ENCODE data around the gene CSTA.

CSTA gene

DNA sequence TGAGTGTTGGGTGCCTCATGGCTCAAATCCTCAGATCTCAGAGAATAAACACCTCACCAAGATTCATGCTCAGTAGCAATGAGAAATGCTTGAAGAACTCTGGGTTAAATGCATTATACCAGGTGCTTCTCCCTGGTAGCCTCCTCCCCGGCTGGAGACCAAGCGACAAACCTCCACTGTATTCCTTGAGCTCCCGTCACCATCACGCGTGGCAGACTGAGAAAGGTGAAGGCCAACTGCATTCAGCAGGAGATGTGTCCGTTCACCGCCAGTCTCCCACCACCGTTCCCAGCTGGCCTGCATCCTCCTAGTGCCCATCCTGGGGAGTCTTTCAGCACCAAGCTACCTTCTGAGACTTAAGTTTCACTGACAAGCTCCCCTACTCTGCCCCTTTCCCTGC lies 7.5 kb downstream of the CSTA start:
- in situ Hi-C loops (cut with MboI; ENCODE audit: low sequenced_read_pairs, unreplicated experiment) = no loop called here
- TF ChIP-seq, protein P1, sequence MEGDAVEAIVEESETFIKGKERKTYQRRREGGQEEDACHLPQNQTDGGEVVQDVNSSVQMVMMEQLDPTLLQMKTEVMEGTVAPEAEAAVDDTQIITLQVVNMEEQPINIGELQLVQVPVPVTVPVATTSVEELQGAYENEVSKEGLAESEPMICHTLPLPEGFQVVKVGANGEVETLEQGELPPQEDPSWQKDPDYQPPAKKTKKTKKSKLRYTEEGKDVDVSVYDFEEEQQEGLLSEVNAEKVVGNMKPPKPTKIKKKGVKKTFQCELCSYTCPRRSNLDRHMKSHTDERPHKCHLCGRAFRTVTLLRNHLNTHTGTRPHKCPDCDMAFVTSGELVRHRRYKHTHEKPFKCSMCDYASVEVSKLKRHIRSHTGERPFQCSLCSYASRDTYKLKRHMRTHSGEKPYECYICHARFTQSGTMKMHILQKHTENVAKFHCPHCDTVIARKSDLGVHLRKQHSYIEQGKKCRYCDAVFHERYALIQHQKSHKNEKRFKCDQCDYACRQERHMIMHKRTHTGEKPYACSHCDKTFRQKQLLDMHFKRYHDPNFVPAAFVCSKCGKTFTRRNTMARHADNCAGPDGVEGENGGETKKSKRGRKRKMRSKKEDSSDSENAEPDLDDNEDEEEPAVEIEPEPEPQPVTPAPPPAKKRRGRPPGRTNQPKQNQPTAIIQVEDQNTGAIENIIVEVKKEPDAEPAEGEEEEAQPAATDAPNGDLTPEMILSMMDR (IDR thresholded peaks at IDR 0.05; ENCODE audit: borderline replicate concordance, control extremely low read depth, extremely low read depth, insufficient read depth, missing control alignments) = no peak
- no peak for DNase-seq (ENCODE audit: low spot score)

- no peak for DNase-seq (ENCODE audit: low spot score)
- TF ChIP-seq, protein P1 (IDR thresholded peaks at IDR 0.05; ENCODE audit: borderline replicate concordance, control extremely low read depth, extremely low read depth, insufficient read depth, missing control alignments) = no peak
- in situ Hi-C loops (cut with MboI; ENCODE audit: low sequenced_read_pairs, unreplicated experiment) = no loop called here
Measured at GRCh38 chr3:122342803-122343202, 17.8 kb downstream of the CSTA start.

- DNase-seq (ENCODE audit: low spot score) = no peak
Measured at GRCh38 chr3:122343654-122344053, 18.6 kb downstream of the CSTA start.

GRCh38 chr3:122349171-122349570 lies 24.1 kb downstream of the CSTA start:
- DNase-seq (ENCODE audit: low spot score) = no peak
- in situ Hi-C loops (cut with MboI; ENCODE audit: low sequenced_read_pairs, unreplicated experiment) = no loop called here
- TF ChIP-seq, protein P1 (IDR thresholded peaks at IDR 0.05; ENCODE audit: borderline replicate concordance, control extremely low read depth, extremely low read depth, insufficient read depth, missing control alignments) = no peak

More at GRCh38 chr3:122343654-122344053, 18.6 kb downstream of the CSTA start:
- in situ Hi-C loops (cut with MboI; ENCODE audit: low sequenced_read_pairs, unreplicated experiment) = no loop called here
- TF ChIP-seq, protein P1 (IDR thresholded peaks at IDR 0.05; ENCODE audit: borderline replicate concordance, control extremely low read depth, extremely low read depth, insufficient read depth, missing control alignments) = no peak

GRCh38 chr3:122350814-122351418 lies 25.9 kb downstream of the CSTA start:
- DNase-seq (ENCODE audit: low spot score) = no peak
- in situ Hi-C loops (cut with MboI; ENCODE audit: low sequenced_read_pairs, unreplicated experiment) = no loop called here
- TF ChIP-seq, protein P1 (IDR thresholded peaks at IDR 0.05; ENCODE audit: borderline replicate concordance, control extremely low read depth, extremely low read depth, insufficient read depth, missing control alignments) = no peak

DNA sequence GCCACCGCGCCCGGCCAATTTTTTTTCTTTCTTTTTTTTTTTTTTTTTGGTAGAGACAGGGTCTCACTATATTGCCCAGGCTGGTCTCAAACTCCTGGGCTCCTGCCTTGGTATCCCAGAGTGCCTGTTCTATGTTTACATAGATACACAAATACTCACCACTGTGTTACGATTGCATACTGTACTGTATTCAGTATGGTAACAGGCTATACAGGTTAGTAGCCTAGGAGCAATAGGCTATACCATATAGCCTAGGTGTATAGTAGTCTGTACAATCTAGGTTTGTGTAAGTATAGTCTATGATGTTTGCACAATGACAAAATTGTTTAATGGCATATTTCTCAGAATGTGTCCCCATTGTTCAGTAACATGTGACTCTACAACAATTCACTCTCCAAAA lies 26.6 kb downstream of the CSTA start:
- in situ Hi-C loops (cut with MboI; ENCODE audit: low sequenced_read_pairs, unreplicated experiment) = no loop called here
- no peak for DNase-seq (ENCODE audit: low spot score)
- TF ChIP-seq, protein P1 (IDR thresholded peaks at IDR 0.05; ENCODE audit: borderline replicate concordance, control extremely low read depth, extremely low read depth, insufficient read depth, missing control alignments) = no peak
